Gastroesophageal sphincter (tissue), 3 donors: ENCODE measurements around the gene CILP.

ENCODE experiments used
- CTCF ChIP-seq, 4 experiments: fragments of 200-600 bp in 2 of 4; fragments of 450-650 bp in 2 of 4; sonication (generic) in 1 of 4; IDR thresholded peaks; one replicate each; pipeline ENCODE4 v1.5.1; 2017 to 2019; ENCODE audit warnings: antibody characterized with exemption in 4 of 4, mild to moderate bottlenecking in 2 of 4, moderate library complexity in 2 of 4
- POLR2A ChIP-seq, 2 donors: fragments of 450-650 bp; IDR thresholded peaks; one replicate each; pipeline ENCODE4 v1.6.1; 2017; ENCODE audit warnings: antibody characterized with exemption in 2 of 2, mild to moderate bottlenecking in 2 of 2, moderate library complexity in 1 of 2

- TF ChIP-seq CTCF (IDR thresholded peaks at IDR 0.05) (no peak), POLR2A (IDR thresholded peaks at IDR 0.05) (no peak)
Measured at GRCh38 chr15:65172531-65172930, 38.7 kb downstream of the CILP start.
